ENCODE measurements around the gene CLDN25.

Gene CLDN25

GRCh38 chr11:113814181-113814580, 34.6 kb downstream of the CLDN25 start:
- no peak for DNase-seq

GRCh38 chr11:113817162-113817561, 37.6 kb downstream of the CLDN25 start:
- no peak for DNase-seq

DNA sequence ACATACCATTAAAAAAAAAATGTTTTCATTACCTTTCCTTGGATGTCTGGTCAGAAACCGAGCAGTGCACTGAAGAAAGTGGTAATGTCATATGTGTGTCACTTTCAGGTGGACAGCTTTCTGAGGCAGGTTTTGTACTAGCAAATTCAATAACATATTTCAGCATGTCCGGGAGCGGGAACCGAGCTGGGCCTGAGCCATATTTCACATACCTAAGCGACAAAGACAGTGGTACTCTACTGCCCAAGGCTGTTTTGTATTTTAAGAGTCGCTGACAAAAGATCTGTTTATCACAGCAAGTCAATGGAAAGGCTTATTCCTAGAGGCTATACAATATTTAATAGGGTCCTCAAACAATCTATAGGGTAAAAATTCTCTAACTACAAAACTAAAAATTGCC, 38.0 kb downstream of the CLDN25 start:
- no peak for DNase-seq

DNA sequence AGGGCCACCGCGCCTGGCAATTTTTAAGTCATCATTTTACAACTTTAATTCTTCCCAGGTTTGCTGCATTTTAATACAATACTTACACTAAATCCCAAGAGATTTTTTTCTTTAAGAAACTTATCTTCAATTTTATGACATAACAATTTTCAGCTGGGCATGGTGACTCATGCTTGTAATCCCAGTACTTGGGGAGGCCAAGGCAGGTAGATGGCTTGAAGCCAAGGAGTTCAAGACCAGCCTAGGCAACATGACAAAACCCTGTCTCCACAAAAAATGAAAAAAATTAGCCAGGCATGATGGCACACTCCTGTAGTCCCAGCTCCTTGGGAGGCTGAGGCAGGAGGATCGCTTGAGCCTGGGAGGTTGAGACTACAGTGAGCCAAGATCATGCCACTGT, 38.8 kb downstream of the CLDN25 start:
- no peak for DNase-seq

DNA sequence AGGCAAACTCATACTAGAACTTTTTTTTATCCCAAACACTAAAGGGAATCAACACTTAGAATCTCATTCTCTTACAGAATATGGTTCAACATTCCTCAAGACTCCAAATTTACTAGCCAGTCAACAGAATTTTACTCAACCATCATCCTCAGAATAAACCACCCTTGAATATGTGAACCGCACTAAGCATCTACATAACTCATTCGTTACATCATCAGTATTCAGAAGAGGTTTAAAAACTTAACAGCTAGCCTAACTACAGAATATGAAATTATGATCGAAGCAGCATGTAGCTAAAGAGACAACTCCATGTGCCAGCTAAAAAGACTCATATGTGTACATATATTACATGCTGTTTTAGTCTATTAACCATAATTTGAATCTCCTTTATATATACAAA, 47.9 kb downstream of the CLDN25 start:
- no peak for DNase-seq

GRCh38 chr11:113828191-113828590, 48.6 kb downstream of the CLDN25 start:
- no peak for DNase-seq

- no peak for DNase-seq
Observed at GRCh38 chr11:113829751-113830150, 50.2 kb downstream of the CLDN25 start.

Measured in NCI-H345 (cell line).